Germinal center (tissue), 1 donor: ENCODE data around the gene PREP.
"Not testable (repeated sequence)": the region's sequence is repeated elsewhere in the genome, so short reads cannot be mapped to it uniquely, and the experiment has no call there.

Experiments
- DNase-seq: peaks from one replicate; pipeline ENCODE4 v3.0.0; 2012; ENCODE audit warnings: mixed read lengths, low spot score

The PREP gene

DNA sequence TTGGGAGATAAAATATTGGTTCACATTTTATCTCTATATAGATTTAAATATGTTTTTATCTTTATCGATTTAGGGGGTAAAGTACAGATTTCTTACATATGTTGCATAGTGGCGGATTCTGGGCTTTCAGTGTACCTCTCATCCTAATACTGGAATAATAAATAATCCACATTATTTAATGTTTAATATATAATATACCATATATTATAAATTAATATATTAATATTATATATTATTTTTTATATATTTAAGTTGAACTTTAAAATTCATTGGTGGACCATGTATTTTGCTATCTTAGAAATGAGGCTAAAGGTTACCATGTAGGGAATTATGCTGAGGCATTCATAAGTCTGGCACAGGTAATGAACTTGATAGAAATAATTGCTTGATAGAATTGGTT is 133.5 kb downstream of the PREP start:
- no peak for DNase-seq

DNA sequence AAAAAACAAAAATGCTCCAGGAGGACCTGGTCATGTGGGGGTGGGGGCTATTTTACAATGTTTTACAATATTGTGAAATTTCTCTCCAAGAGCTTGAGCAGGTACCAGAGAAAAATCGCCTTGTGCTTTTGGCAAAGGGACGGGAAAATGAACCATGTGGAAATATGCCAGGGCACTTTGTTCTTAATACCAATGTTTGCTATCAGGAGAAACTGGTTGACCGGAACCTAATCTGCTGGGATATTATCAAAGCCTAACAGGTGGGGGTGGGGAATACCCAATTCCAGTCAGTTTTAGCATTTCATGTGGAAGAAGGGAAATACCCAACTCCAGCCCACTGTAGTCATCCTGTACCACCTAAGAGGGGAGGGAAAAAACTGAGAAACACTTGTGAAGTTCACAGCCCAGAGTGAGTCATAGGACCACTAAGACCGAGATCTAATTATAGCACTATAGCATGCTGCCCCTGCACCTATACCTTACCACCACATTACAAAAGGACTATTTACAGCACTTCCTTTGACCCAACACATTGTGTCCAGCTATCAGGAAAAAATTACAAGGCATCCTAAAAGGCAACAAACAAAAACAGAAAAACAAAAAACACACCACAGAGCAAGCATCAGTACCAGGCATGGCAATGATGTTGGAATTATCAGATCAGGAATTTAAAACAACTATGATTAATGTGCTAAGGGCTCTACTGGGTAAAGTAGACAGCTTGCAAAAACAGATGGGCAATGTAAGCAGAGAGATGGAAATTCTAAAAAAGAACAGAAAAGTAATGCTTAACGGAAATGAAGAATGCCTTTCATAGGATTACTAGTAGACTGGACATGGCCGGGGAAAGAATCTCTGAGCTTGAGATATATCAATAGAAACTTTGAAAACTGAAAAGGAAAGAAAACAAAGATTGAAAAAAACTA is 138.9 kb downstream of the PREP start:
- DNase-seq, result no peak

DNA sequence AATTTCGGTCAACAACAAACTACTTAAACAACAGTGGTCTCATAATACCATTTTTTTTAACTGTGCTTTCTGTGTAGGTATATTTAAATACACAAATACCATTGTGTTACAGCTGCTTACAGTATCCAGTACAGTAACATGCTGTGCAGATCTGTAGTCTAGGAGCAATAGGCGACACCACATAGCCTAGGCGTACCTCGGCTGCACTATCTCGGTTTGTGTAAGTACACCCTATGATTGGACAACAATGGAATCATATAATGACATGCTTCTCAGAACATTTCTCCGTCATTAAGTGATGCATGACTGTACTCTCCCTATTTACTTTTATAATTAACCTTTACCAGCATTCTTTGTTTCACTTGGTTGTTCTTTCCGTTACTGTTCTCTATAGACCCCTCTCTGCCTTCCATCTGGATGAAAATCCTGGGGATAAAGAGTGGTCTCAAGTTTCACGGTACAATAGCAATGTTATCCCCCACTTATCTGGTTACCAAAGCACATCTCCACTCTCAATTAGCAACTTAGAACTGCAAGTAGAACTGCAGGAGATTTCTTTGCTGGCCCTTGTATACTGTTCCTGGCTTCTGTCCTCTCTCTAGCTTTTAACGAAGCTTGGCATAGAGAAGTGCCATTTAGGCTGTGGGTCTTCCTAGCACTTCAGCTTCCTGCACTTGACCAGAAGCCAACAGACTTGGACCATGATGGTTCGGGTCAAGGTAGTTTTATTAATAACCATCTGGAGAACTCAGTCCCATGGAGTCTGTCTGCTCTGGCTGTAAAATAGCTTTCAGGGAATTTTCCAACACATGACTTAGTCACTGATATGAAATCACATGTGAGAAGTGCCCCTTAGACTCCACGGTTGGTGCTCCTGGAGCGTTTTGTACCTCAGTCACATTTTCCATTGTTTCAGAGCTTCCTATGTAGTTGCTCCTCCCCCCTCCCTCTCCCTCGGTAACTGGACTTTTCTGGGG is 142.7 kb downstream of the PREP start:
- no peak for DNase-seq

DNA sequence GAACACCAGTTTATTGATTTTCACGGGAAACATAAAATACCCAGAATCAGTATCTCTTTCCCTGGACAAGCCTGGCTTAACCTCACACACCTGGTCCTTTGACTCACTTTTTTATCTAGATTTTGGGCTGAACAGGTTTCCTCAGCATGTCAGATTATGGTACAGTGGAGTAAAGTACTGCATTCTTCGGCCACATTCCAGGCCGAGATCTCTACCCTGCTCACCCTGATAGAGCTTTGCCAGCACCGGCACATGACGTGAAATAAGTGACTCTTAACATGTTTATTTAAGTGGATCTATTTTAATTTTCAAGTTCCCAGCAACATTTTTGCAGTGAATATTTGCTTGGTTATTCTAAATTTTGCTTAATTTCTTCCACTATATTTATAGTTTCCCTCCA is 144.1 kb downstream of the PREP start:
- no peak for DNase-seq

DNA sequence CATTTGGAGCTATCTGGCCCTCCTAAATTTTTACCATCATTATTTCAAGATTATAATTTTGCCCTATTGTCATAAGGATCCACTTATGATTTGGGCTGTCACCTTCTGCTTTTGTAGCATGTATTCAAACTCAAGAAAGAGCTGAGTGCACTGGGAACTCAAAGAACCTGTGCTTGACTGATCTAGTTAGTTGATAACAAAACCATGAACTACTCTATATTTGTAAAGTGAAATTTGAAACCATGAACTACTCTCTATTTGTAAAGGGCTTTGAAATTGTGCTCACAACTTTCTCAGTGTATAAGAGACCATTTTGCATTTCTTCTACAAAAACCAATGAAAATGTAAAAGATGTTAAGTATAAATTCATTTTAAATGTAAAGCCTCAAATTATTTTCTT is 145.5 kb downstream of the PREP start:
- no peak for DNase-seq

DNA sequence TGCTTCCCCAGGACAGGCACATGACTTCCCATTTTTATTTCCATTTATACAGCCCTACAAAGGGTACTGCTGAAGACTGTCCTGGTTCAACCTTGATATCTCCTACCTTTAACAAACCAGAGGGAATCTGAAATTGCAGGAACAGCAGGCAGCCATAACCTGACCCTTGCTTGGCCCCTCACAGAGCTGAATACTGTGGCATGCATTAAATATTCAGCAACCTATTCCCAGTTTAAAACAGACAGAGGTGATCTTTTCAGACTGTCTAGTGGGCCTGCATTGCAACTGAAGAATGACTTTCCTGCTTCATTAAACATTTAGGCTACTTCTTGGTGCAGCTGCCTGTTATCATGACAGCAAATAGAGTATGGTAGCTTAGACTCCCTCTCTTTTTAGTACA is 146.3 kb downstream of the PREP start:
- DNase-seq, result no peak

DNA sequence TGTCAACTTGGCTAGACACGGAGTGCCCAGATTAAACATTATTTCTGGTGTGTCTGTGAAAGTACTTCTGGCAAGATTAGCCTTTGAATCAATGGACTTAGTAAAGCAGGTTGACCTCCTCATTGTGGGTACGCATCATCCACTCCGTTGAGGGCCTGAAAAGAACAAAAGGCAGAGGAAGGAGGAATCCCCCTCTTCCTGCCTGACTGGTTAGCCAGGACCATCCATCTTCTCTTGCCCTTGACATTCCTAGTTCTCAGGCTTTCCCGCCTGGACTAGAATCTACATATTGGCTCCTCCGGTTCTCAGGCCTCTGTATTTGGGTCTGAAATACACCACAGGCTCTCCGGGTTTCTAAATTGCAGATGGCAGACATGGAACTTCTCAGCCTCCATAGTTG is 149.1 kb downstream of the PREP start:
- no peak for DNase-seq

DNA sequence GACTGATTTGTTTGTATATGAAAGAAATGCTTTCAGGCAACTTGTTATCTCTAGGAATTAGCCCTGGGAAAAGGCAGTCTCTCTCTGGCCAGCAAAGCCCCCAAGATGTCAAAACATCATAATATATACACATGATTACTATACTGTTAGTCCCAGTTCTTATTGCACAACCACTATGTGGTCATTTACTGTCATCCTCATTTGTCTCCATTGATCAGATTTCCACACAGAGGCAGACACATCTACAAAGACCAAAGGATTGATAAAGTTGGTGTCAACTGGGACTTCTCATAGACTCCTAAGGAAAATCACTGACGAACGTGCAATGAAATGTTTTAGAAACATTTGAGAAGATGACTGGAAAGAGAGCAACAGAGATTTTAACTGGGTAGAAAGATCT is 151.2 kb downstream of the PREP start:
- no peak for DNase-seq

DNA sequence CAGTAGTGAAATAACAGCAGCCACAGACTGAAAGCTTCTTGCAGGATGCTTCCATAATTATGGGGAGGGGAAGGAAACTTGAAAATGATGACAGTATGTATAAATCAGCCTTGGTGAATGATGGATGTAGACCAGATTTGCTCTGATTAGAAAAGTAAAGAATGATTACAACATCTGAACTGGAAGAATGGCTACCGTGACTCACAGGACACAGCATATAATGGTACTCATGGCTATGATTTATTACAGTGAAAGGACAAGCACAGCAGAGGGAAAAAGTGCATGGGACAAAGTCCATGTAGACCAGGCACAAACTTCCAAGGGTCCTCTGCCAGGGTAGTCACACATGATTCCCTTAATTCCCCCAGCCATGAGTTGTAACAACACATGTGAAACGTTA is 152.3 kb downstream of the PREP start:
- no peak for DNase-seq

DNA sequence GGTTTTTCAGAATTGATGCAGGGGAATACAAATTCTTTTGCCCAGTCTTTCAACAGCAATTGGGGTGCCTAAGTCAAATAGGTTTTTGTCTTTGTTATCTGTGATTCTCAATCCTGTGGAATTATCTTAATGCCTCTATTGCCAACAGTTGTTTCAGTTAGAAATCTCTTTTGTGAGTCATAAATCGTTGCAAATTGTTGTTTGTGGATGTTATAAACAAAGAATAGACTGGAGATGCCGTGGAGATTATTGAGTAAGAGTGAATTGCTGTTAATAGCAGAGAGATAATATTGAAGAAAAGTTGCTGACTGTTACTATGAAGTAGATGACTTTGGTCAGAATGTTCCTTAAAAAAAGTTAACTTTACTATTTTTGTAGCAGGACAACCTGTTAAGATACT is 159.4 kb downstream of the PREP start:
- DNase-seq, result no peak

DNA sequence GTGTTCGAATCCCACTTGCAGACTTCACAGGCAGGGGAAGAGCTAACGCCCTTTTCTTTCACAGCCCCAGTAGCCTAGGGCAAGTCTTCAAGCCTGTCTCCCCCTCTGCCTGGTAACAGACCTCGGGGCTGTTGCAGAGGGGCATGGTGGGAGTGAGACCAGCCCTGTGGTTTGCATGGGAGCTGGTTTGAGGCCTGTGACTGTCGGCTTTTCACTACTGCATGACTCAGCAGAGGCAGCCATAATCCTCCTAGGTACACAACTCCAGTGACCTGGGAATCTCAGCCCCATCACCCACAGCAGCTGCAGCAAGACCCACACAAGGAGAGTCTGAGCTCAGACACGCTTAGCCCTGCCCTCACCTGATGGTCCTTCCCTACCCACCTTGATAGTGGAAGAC is 167.7 kb downstream of the PREP start:
- DNase-seq, result no peak

DNA sequence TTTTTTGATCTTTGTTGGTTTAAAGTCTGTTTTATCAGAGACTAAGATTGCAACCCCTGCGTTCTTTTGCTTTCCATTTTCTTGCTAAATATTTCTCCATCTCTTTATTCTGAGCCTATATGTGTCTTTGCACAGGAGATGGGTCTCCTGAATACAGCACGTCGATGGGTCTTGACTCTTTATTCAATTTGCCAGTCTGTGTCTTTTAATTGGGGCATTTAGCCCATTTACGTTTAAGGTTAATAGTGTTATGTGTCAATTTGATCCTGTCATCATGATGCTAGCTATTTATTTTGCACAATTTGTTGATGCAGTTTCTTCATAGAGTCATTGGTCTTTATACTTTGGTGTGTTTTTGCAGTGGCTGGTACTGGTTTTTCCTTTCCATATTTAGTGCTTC is 171.1 kb downstream of the PREP start:
- not testable (repeated sequence) for DNase-seq
